ENCODE results near the gene S100P.

Gene S100P

GRCh38 chr4:6673191-6673659 is 20.5 kb upstream of the S100P start:
- DNase-seq (ENCODE audit: low spot score): peak; percentile 49

- DNase-seq (ENCODE audit: low spot score): peak; percentile 93
These were observed 19.8 kb upstream of the S100P start for GRCh38 chr4:6673660-6674499.

- peak; percentile 81 for DNase-seq (ENCODE audit: low spot score)
These were observed 19.1 kb upstream of the S100P start for GRCh38 chr4:6674500-6675149.

GRCh38 chr4:6676722-6677558 is 16.7 kb upstream of the S100P start:
- DNase-seq (ENCODE audit: low spot score): no peak

GRCh38 chr4:6680372-6681034 is 13.2 kb upstream of the S100P start:
- no peak for DNase-seq (ENCODE audit: low spot score)

- no peak for DNase-seq (ENCODE audit: low spot score)
These were observed 12.5 kb upstream of the S100P start for GRCh38 chr4:6681191-6681590.

GRCh38 chr4:6682862-6683590 is 10.7 kb upstream of the S100P start:
- DNase-seq (ENCODE audit: low spot score): no peak

GRCh38 chr4:6684656-6685055 is 9.0 kb upstream of the S100P start:
- no peak for DNase-seq (ENCODE audit: low spot score)

- DNase-seq (ENCODE audit: low spot score): no peak
These were observed 7.4 kb upstream of the S100P start for GRCh38 chr4:6686104-6686787.

- no peak for DNase-seq (ENCODE audit: low spot score)
These were observed 5.5 kb upstream of the S100P start for GRCh38 chr4:6687947-6688878.

- peak; percentile 78 for DNase-seq (ENCODE audit: low spot score)
These were observed 4.7 kb upstream of the S100P start for GRCh38 chr4:6688879-6689505.

GRCh38 chr4:6689506-6689960 is 4.1 kb upstream of the S100P start:
- no peak for DNase-seq (ENCODE audit: low spot score)

GRCh38 chr4:6692379-6692778 is 1.3 kb upstream of the S100P start:
- DNase-seq (ENCODE audit: low spot score): no peak

GRCh38 chr4:6692806-6693205 is 872 bp upstream of the S100P start:
- no peak for DNase-seq (ENCODE audit: low spot score)

GRCh38 chr4:6694177-6694901 is 661 bp downstream of the S100P start:
- DNase-seq (ENCODE audit: low spot score): no peak

- DNase-seq (ENCODE audit: low spot score): peak; percentile 76
These were observed 2.3 kb downstream of the S100P start for GRCh38 chr4:6695660-6696610.

GRCh38 chr4:6696611-6697010 is 2.9 kb downstream of the S100P start:
- no peak for DNase-seq (ENCODE audit: low spot score)
